Thoracic aorta (tissue), 2 donors: ENCODE measurements around the gene PPM1N. TPM values are rescaled to one million over a fixed set of nuclear protein-coding genes. Genes with fewer than 3 reads are reported as not detected.
A peak's percentile ranks its signal among the peaks of the same experiment; 100 is the strongest.
"Not testable (repeated sequence)": the region's sequence is repeated elsewhere in the genome, so short reads cannot be mapped to it uniquely, and the experiment has no call there.

Experiments
- ATAC-seq: fragments of 150-250 bp; one replicate; pipeline ENCODE4 v1.8.0; 2017; ENCODE audit warnings: low read depth; ENCODE audit not compliant: insufficient number of reproducible peaks, low FRiP score
- DNase-seq: peaks from one replicate; pipeline ENCODE4 v3.0.0-alpha.2; 2020; ENCODE audit warnings: low spot score
- H3K27ac ChIP-seq, 2 donors: fragments of 200-600 bp; sonication (generic); 1 replicate in 1 of 2; 2 replicates in 1 of 2; pipeline ENCODE4 v1.5.1; 2016; ENCODE audit warnings: mild to moderate bottlenecking in 2 of 2, moderate library complexity in 2 of 2
- H3K27me3 ChIP-seq: fragments of 200-600 bp; sonication (generic); replicated peaks from 2 replicates; pipeline ENCODE4 v1.6.0; 2016; ENCODE audit warnings: mild to moderate bottlenecking; ENCODE audit not compliant: insufficient read depth
- H3K36me3 ChIP-seq: fragments of 200-600 bp; sonication (generic); one replicate; pipeline ENCODE4 v1.5.1; 2016
- H3K4me1 ChIP-seq, 2 donors: fragments of 200-600 bp; sonication (generic); 1 replicate in 1 of 2; 2 replicates in 1 of 2; pipeline versions ENCODE4 v1.5.1 to v1.6.0; 2016; ENCODE audit warnings: low read depth in 2 of 2, mild to moderate bottlenecking in 1 of 2; ENCODE audit not compliant: control insufficient read depth in 1 of 2
- H3K4me3 ChIP-seq: fragments of 200-600 bp; sonication (generic); 2 replicates; pipeline ENCODE4 v1.5.1; 2016; ENCODE audit warnings: mild to moderate bottlenecking
- H3K9me3 ChIP-seq: fragments of 200-600 bp; sonication (generic); 2 replicates; pipeline ENCODE4 v1.5.1; 2016
- total RNA-seq, 2 donors: library from RNA; depleted of rRNA; stranded (reverse); fragments of >200 nt; gene quantifications; one replicate each; pipeline versions ENCODE4 v1.1.0 to v1.2.3, GENCODE V29; 2016
- TF ChIP-seq, protein P1 (sequence below): fragments of 200-600 bp; sonication (generic); IDR thresholded peaks from one replicate; pipeline ENCODE4 v1.5.1; 2019; ENCODE audit warnings: antibody characterized with exemption

Gene PPM1N
- total RNA-seq, 2 donors from 2014 or later: 3.5 to 6.6 TPM

- H3K9me3 ChIP-seq: no peaks in the 10 kb centered on the region
- peak overlapping the region; percentile 95 for H3K4me3 ChIP-seq
- ATAC-seq (no peak), DNase-seq (no peak)
- TF ChIP-seq, protein P1, sequence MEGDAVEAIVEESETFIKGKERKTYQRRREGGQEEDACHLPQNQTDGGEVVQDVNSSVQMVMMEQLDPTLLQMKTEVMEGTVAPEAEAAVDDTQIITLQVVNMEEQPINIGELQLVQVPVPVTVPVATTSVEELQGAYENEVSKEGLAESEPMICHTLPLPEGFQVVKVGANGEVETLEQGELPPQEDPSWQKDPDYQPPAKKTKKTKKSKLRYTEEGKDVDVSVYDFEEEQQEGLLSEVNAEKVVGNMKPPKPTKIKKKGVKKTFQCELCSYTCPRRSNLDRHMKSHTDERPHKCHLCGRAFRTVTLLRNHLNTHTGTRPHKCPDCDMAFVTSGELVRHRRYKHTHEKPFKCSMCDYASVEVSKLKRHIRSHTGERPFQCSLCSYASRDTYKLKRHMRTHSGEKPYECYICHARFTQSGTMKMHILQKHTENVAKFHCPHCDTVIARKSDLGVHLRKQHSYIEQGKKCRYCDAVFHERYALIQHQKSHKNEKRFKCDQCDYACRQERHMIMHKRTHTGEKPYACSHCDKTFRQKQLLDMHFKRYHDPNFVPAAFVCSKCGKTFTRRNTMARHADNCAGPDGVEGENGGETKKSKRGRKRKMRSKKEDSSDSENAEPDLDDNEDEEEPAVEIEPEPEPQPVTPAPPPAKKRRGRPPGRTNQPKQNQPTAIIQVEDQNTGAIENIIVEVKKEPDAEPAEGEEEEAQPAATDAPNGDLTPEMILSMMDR: no peak
- H3K27me3 ChIP-seq: no peaks in the 10 kb centered on the region
- H3K36me3 ChIP-seq: no peaks in the 10 kb centered on the region
- H3K27ac ChIP-seq: peak overlapping the region; percentile 96 to 99
- peaks cover 21 to 59% of the 10 kb centered on the region in 2 donors for H3K4me1 ChIP-seq
These were observed 11.4 kb downstream of the PPM1N start for GRCh38 chr19:45509692-45510015.

DNA sequence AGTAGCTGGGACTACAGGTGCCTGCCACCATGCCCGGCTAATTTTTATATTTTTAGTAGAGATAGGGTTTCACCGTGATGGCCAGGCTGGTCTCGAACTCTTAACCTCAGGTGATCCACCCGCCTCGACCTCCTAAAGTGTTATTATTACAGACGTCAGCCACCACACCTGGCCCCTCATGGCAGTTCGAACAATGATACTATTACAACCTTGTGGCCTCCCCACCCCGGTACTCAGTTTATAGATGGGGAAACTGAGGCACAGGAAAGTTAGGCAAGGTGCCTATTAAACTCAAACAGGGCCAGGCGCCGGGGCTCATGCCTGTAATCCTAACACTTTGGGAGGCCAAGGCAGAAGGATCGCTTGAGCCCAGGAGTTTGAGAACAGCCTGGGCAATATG is 12.1 kb downstream of the PPM1N start:
- ATAC-seq, H3K27me3 ChIP-seq, DNase-seq, H3K36me3 ChIP-seq, H3K9me3 ChIP-seq: not testable (repeated sequence)
- Histone ChIP-seq H3K4me1 (peaks cover 24 to 65% of the 10 kb centered on the region in 2 donors), H3K27ac (peak overlapping the region; percentile 96 to 99), H3K4me3 (peak overlapping the region; percentile 95)

GRCh38 chr19:45511074-45511473 is 12.8 kb downstream of the PPM1N start:
- Histone ChIP-seq H3K27me3 (no peaks in the 10 kb centered on the region), H3K36me3 (no peaks in the 10 kb centered on the region), H3K4me1 (peaks cover 24 to 70% of the 10 kb centered on the region in 2 donors), H3K9me3 (no peaks in the 10 kb centered on the region), H3K27ac (peak overlapping the region in 1 of 2 donors; percentile 96), H3K4me3 (no peak overlapping the region)
- DNase-seq: no peak
- no peak for ATAC-seq
- TF ChIP-seq, protein P1: no peak

GRCh38 chr19:45512881-45513483 is 14.7 kb downstream of the PPM1N start:
- Histone ChIP-seq H3K4me3 (no peak overlapping the region), H3K9me3 (no peaks in the 10 kb centered on the region), H3K27me3 (no peaks in the 10 kb centered on the region), H3K4me1 (peaks cover 24 to 71% of the 10 kb centered on the region in 2 donors), H3K36me3 (peaks cover 2% of the 10 kb centered on the region), H3K27ac (no peak overlapping the region)
- DNase-seq: no peak
- TF ChIP-seq, protein P1: no peak
- no peak for ATAC-seq

DNA sequence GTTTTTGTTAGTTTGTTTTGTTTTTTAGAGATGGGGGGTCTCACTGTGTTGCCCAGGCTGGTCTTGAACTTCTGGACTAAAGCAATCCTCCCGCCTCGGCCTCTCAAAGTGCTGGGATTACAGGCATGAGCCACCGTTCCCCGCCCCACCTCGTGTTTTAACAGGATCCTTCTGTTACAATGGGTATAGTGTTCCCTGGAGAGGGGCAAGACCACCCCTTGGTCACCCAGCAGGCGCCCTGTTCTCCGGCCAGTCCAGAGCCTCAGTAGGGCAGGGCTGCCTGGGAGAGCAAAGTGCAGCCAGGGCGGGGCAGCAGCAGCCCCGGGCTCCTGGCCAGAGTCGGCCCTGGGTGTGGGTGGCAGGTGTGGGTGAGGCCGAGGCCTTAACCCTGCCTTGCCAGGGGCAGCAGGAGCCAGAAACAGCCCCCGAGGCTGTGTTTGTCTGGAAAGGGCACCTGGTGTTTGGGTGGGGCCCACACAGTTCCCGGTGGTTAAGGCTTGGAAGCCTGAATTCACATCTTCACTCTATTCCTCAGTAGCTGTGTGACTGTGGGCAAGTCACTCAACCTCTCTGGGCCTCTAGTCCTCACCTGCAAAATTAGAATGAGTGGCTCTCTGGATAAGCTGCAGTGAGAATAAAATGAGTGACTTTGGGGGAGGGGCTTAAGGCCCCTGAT is 16.3 kb downstream of the PPM1N start:
- H3K27ac ChIP-seq: peak overlapping the region; percentile 36 to 66

More for the DNA sequence above, 16.3 kb downstream of the PPM1N start:
- Histone ChIP-seq H3K27me3 (no peaks in the 10 kb centered on the region), H3K4me3 (peak overlapping the region; percentile 18), H3K36me3 (peaks cover 10% of the 10 kb centered on the region), H3K4me1 (peaks cover 24 to 69% of the 10 kb centered on the region in 2 donors), H3K9me3 (no peaks in the 10 kb centered on the region)
- DNase-seq: no peak
- TF ChIP-seq, protein P1: no peak
- no peak for ATAC-seq
